ENCODE results near the gene ZCWPW1.

Gene ZCWPW1, protein sequence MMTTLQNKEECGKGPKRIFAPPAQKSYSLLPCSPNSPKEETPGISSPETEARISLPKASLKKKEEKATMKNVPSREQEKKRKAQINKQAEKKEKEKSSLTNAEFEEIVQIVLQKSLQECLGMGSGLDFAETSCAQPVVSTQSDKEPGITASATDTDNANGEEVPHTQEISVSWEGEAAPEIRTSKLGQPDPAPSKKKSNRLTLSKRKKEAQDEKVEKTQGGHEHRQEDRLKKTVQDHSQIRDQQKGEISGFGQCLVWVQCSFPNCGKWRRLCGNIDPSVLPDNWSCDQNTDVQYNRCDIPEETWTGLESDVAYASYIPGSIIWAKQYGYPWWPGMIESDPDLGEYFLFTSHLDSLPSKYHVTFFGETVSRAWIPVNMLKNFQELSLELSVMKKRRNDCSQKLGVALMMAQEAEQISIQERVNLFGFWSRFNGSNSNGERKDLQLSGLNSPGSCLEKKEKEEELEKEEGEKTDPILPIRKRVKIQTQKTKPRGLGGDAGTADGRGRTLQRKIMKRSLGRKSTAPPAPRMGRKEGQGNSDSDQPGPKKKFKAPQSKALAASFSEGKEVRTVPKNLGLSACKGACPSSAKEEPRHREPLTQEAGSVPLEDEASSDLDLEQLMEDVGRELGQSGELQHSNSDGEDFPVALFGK

DNA sequence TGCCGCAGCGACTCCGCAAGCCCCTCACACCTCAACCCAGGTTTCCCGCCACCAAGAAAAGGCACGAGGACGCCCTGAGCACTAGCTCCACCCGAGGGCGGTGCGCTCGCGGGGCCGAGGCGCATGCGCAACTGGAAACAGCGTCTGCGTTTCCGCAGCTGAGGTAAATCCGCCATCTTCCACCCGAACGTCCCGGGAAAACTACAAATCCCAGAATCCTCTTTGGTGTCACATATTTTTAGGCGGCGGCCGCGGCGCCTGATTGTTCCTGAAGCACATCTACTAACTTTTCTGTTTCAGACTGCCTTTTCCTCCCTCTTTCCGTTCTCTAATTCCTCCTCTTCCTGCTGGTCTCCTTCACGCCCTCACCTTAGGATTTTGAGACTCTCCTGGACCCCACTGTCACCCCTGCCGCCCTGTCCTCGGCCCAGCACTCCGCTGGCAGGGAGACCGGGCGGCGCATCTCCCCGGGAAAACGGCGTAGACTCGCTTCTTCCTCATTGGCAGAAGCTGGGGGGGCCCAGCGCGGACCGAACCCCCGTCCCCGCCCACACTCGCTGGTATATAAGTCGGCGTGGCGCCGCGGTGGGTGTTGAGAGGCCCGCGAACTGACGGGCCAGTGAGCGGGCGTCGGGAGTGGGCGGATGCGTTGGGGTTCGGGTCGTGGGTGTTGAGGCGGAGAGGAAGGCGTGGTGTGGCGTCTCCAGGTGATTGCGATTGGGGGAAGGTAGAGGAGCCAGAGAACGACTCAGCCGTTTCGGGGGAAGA is at the start of gene ZCWPW1:
ZCWPW1 (minus strand) TSS at position 505 of the 768 bp plus-strand sequence. CDS start 8,054 bp downstream, outside the sequence.
- peak; percentile 98 for DNase-seq

DNA sequence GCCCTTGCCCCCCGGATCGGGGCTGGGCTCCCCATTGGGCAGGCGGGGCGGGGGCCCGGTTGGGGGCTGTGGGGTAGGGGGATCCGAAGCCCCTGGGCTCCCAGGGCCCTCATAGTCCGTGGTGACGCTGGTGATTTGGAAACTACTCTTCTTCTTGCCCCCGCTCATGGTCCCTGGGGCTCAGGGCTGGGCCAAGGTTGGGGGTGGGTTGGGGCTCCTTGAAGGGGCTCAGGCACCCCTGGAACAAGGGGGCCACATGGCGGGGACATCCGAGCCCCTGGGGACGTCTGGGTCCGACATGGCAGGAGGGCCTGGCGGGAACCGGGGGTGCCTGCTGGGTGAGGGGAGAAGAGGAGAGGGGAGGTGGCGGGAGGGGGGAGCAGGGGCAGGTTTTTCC is 49.4 kb upstream of the ZCWPW1 start:
- no peak for DNase-seq

DNA sequence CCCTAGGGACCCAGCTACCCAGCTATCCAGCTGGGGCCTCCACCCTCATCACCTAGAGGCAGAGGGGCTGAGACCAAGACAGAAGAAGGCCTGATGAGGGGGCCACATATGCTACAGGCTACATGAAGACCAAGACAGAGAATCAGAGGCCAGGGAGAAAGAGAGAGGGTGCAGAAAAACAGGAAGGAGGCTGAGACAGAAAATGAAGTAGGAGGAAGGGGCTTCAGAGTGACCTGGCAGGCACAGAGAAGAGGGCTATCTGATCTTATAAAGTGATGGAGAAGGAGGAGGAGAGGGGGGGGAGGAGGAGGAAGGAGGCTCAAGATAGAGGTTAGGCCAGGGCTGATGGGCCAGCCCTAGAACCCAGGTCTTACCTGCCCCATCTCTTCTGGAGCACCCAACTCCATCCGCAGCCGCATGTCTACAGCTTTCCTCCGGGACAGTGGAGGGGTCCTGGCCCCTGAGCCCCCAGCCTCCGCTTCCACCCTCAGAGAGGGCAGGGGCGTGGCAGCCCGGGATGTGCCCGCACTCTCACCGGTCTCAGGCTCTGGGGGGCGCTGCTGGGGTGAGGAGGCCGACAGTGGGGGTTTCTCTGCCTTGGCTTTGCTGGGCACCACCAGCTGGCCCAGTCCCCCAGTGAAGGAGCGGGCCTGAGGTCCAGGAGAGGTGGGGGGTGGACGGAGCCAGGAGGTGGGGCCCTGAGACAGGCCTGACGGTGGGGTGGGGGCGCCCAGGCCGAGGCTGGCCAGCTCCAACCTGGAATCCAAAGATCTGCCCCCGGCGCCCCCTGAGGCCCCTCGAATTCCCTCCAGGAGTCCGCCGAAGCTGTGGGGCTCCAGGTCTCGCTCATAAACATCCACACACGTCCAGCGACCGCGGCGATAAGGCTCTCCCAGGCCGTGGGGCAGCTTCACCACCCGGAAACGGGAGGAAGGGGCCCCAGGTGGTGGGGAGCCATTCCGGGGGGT is 48.7 kb upstream of the ZCWPW1 start:
- peak; percentile 41 for DNase-seq

DNA sequence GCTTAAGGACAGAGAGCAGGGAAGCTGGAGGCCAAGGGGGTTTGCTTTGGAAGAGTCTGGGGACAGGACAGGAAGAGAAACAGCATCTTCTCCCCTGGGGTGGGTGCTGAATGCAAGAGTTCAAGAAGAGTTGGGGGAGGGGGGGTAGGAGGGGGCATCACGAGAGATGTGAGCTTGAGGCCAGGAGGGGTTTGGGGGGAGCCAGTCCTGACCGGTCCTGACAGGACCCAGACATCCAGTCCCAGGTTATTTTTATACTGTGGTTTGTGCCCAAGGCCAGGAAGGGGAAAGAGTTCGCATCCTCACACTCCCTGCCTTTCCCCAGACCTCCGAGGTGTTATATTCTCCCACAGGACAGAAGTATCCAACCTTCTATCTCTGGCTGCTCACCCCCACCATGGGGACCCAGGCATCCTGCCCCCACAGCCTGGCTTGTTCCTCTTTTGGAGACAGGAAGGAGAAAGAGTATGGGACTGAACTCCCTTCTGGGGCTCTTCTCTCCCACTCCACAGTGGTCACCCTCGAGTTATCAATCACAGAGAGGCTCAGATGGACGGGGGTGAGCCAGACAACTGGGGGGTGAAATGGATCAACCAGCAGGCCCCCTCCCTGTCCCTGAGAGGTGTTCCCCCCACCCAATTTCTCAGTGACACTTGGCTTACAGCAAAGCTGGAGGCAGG is 47.7 kb upstream of the ZCWPW1 start:
- no peak for DNase-seq

DNA sequence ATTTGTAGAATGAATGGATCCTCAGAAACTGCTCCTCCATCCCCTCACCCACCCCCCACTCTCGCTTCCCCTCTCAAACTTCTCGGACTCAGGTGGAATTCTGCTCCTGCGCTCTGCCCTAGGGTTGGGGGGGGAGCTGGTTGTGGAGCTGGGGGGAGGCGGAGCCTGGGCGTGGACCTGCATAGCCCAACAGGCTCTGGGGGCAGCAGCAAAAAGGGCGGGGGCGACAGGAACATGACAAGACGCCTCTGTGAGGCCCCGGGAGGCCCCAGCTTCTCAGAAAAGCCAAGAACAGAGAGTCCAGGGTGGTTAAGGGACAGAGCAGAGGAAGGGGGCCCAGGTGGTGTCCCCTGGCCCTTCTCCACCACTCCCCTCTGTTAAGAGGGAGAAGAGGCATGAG is 47.0 kb upstream of the ZCWPW1 start:
- no peak for DNase-seq

DNA sequence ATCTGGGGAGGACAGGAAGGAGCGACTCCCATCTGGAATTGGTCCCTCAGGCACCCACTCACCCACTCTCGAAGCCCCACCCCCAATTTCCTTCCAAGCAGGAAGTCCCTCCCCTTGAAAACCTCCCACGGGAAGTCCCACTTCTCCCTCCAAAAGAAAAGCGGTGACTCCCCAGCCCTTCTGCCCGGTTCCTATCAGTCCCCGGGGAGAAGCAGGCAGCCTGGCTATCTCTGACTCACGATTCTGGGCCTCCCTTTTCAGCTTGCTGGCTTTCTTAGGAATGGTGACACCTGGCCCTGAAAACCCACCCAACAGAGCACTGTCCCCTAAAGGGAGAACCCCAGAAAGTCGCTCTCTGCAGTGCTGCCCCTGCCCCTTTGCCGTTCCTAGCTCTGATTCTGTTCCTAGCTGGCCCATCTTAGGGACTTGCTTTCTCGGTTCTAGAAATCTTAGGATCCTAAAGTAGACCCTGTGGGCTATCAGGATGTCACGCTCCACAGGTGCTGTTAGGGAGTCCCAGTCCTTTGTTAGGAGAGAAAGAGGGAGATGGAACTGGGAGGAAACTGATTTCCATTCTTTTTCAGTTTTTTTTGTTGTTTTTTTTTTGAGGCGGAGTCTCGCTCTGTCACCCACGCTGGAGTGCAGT is 44.5 kb upstream of the ZCWPW1 start:
- DNase-seq = peak; percentile 22

DNA sequence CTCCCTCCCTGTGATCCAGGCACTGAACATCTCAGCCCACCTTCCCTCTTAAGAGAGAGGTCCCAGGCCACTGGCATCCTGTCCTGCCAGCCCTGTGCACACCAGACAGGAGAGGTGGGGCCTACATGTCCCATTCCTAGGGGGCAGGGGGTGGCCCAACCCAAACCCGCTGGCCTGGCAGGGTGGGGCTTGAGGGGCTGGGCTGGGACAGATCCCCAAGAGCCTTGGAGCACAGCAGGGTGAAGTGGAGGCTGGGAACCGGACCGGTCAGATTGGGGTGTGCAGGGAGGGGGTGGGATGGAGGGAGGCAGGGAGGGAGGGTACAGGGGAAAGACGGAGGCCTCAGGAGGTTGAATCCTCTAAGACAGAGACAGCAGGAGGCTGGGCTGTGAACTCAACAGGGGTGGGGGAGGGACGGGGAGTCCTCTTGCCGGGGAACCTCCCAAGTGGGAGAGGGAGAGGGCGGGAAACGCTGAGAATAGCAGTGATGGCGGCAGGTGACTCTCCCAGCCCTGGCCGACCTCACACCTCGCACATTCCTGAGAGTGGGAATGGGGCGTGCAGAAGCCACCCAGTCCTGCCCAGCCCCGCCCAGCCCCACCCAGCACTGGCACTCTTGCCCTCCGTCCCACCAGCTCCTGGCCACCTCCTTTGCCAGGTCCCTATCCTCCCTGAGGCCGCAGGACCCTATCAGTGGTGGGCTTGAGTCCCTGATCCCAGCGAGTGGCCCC is 43.8 kb upstream of the ZCWPW1 start:
- no peak for DNase-seq

DNA sequence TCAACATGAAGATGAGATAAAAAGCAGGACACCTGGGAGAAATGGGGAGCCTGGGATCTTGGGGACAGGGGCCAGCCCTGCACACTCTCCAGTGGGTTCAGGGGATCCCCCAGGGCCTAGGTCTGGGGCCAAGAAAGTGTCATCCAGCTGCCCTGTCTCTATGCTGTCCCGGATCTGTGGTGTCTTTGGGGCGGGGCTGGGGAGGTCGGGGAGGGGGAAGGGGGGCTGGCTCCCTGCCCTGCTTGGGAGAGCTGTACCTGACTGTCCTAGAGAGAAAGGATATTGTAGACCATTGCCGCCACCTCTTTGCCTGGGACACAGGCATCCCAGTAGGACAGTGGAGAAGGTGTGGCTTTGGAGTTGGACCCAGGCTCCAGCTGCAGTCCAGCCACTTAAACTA is 42.5 kb upstream of the ZCWPW1 start:
- no peak for DNase-seq

DNA sequence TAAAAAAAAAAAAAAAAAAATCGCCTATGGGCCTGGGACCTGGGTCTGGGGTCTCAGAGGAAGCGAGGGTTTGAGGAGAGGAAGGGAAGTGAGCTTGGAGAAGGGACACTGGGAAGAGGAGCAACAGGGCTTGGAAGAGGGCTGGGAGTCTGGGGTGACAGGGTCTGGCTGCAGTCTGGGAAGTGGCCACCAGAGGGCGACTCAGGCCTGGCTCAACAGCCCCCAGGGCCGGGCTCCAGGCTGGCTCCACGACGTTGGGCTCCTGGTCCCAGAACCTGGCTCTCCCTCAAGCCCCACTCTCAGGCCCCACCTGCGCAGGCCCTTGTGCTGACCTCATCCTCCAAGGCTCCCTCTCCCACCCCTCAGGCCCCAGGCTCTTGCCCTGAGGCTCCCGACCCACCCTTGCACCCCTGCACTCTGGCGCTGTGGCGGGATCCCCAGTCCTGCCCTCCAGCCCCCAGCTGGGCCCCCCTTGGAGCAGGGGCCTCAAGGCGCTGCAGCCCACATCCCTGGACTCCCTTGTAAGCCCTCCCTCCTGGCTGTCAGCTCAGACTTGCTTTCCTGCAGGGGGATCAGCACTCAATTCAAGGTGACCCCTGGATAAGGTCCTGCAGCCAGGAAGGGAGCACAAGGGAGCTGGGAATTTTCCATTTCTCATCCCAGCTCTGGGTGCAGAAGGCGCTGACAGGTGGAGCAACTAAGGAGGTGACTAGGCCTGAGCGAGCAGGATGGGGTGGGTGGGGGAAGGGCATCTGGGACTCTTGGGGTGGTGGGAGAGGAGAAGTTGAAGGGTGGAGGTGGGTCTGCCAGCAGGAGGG is 40.9 kb upstream of the ZCWPW1 start:
- DNase-seq = peak; percentile 81

DNA sequence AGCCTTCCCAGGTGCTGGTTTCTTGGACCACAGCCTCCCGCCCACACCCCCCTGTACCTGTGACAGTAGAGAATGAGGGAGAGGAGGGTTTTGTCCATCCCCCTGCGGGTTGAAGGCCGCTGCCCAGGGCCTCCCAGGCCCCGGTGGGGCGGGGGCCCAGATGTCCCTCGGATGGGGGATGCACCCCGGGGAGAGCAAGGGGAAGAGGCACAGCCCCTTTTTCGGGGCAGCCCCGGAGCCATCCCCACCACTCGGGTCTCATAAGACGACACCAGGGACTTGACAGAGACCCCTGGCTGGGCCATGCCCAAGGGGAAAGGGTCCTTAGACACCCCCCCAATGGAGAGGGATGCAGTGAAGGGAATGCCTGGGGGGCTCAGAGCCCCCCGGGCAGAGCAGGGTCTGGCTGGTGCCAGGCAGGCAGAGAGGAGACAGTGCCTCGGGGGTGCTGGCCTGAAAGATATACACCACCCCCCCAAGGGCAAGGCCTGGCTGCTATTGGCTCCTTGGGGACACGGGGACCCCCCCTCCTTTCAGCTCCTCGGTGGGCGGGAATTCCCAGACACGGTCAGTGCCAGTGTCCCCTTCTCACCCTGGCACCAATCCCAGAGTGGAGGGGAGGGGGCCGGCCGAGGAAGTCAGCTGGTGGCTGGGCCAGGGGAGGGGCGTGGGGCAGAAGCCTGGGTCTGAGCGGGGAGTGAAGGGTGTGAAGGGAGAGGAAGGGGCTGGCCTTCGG is 39.3 kb upstream of the ZCWPW1 start:
- DNase-seq = no peak

DNA sequence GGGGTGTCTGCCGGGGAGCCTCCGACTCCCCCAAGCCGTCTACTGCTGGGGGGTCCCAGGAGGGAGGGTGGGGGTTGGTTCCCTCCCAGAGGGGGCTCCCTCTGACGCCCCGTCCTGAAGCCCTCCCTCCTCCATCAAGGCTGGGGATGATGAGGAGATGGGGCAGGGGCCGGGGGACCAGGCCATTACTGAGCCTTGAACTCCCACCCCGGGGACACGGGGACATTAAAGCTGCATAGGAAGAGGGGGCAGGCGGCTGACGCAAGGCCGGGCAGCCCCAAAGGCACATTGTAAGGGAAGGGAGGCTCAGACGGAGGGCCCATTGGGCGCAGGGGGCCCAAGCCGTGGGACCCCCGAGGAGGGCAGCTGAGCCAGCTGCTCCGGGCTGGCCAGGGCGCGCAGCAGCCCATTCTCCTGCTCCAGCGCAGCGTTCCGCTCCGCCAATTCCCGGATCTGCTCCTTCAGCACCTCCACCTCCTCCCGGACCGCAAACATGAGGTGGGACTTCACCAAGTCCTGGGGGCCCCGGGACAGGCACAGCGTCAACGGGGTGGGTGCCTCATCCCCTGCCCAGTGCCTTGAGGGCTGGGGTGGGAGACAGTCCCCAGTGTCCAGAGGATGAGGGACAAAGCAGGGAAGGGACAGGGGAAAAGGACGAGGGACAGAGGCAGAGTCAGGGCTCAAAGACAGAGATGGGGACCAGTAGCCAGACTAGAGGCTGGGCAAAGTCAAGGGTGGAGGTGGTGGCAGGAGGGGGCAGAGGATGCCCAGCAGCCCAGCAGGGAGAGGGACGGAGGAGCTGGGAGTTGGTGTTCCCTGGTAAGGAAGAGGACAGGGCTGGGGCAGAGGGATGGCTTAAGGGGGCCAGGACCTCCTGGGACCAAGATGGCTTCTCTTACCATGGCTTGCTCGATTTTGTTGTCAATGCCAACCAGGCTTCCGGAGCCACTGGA is 38.4 kb upstream of the ZCWPW1 start:
- DNase-seq = no peak

DNA sequence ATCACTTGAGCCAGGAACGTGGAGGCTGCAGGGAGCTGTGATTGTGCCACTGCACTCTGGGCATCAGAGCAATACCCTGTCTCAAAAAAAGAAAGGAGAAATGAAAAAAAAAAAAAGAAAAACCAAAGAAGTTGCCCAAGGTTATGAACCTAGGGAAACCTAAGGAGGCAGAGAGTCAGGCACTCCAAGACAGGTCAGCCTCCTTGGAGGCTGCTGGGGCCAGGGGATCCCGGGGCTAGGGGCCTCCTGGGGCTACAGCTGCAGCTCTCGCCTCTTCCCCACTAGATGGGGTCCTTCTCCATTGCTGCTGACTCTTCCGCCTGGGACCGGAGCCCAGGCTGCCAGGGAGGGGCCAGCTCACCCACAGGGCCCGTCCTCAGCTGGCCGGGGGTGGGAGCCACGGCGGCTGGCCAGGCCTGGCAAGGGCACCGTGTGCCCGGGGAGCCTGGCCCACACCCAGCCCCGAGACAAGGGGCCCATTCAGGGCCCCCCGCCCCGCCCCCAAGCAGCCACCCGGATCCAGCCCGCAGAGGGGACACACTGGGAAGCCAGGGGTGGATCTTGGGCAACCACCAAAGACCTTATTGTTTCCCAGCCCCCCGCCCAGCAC is 37.3 kb upstream of the ZCWPW1 start:
- DNase-seq = no peak

DNA sequence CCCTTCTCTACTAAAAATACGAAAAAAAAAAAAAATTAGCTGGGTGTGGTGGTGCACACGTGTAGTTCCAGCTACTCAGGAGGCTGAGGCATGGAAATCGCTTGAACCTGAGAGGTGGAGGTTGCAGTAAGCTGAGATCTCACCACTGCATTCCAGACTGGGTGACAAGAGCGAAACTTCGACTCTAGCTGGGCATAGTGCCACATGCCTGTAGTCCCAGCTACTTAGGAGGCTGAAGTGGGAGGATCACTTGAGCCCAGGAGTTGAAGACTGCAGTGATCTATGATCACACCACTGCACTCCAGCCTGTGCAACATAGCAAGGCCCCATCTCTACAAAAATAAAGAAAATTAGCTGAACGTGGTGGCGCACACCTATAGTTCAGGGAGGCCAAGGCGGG is 36.8 kb upstream of the ZCWPW1 start:
- no peak for DNase-seq

DNA sequence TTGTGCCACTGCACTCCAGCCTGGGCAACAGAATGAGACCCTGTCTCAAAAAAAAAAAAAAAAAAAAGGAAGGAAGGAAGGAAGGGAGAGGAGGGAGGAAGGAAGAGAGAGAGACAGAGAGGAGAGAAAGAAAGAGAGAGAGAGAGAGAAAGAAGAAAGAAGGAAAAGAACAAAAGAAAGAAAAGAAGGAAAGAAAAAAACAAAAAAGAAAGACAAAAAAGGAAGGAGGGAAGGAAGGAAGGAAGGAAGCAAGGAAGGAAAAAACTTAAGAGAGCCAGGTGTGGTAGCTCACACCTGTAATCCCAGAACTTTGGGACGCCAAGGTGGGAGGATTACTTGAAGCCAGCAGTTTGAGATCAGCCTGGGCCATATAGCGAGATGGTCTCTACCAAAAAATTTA is 36.3 kb upstream of the ZCWPW1 start:
- DNase-seq = no peak

DNA sequence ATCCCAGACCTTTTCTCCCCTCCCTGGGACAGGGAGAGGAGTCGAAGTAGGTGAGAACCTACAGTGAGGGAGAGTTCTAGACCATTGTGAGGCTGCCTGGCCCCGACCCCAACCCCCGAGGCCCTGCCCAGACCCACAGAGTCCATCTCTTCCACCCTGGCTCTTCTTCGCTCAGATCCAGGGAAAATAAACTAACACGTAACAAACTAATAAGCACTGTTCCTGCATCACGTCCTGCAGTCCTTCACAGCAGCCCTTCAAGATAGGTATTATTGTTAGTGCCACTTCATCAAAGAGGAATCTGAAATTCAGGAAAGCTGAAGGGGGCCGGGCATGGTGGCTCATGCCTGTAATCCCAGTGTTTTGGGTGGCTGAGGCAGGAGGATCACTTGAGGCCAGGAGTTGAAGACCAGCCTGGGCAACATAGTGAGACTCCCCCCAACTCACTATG is 35.7 kb upstream of the ZCWPW1 start, which contains the start of gene SPACDR:
SPACDR (minus strand) TSS at position 51 of the 451 bp plus-strand sequence. CDS start 235 bp downstream, outside the sequence.
- DNase-seq = no peak

DNA sequence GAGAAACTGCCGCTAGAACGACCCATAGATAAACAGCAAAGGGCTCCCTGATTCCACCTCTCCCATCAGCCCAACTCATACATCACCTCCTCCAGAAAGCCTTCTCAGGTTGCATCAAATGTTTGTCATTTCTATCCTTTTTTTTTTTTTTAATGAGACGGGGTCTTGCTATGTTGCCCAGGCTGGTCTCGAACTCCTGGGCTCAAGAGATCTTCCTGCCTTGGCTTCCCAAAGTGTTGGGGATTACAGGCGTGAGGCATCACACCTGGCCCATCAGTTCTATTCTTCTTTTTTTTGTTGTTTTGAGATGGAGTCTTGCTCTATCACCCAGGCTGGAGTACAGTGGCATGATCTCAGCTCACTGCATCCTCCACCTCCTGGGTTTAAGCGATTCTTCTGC is 28.5 kb upstream of the ZCWPW1 start:
- no peak for DNase-seq

DNA sequence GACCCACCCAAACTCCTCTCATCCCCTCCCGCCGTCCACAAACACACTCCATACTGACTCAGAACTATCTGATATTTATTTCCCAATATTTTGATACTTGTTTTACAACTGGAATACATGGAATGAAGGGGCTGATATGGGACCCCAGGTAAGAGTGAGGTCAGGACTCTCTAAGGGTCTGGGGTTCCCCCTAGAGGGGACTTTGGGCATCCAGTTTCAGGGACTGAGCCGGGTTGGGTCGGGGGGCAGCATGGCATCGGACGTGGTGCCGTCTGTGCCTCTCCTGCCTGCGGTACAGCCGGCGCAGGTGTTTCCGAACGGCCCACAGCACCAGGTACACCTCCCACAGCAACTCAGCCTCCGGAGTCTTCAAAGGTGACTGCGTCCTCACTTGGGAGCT is 28.1 kb upstream of the ZCWPW1 start:
- DNase-seq = no peak

Data from CD4-positive, alpha-beta T cell treated with Interleukin-21 for 1 hour (primary cell).